Measurements from ENCODE around the gene RFPL1.
"Not testable (repeated sequence)": the region's sequence is repeated elsewhere in the genome, so short reads cannot be mapped to it uniquely, and the experiment has no call there.

Gene RFPL1

GRCh38 chr22:29438283-29438682, at the start of gene RFPL1:
TSS of gene RFPL1 (plus strand) at chr22:29438583.
- not testable (repeated sequence) for DNase-seq (ENCODE audit: low read depth in 1 of 2, low spot score in 1 of 2)

- no peak for DNase-seq (ENCODE audit: low read depth in 1 of 2, low spot score in 1 of 2)
Observed at GRCh38 chr22:29388759-29389090, 49.7 kb upstream of the RFPL1 start.

- DNase-seq (ENCODE audit: low read depth in 1 of 2, low spot score in 1 of 2): no peak
Observed at GRCh38 chr22:29390270-29390669, 48.1 kb upstream of the RFPL1 start.

GRCh38 chr22:29391546-29391945, 46.8 kb upstream of the RFPL1 start:
- DNase-seq (ENCODE audit: low read depth in 1 of 2, low spot score in 1 of 2): no peak

GRCh38 chr22:29393019-29393608, 45.3 kb upstream of the RFPL1 start:
- DNase-seq (ENCODE audit: low read depth in 1 of 2, low spot score in 1 of 2): no peak

GRCh38 chr22:29394931-29395581, 43.3 kb upstream of the RFPL1 start:
- DNase-seq (ENCODE audit: low read depth in 1 of 2, low spot score in 1 of 2): peak; percentile 35 to 39

GRCh38 chr22:29396126-29396525, 42.3 kb upstream of the RFPL1 start:
- DNase-seq (ENCODE audit: low read depth in 1 of 2, low spot score in 1 of 2): no peak

GRCh38 chr22:29397791-29398190, 40.6 kb upstream of the RFPL1 start:
- DNase-seq (ENCODE audit: low read depth in 1 of 2, low spot score in 1 of 2): no peak

- no peak for DNase-seq (ENCODE audit: low read depth in 1 of 2, low spot score in 1 of 2)
Observed at GRCh38 chr22:29400576-29400975, 37.8 kb upstream of the RFPL1 start.

GRCh38 chr22:29401538-29401937, 36.8 kb upstream of the RFPL1 start:
- not testable (repeated sequence) for DNase-seq (ENCODE audit: low read depth in 1 of 2, low spot score in 1 of 2)

- DNase-seq (ENCODE audit: low read depth in 1 of 2, low spot score in 1 of 2): no peak
Observed at GRCh38 chr22:29408940-29409339, 29.4 kb upstream of the RFPL1 start.

- not testable (repeated sequence) for DNase-seq (ENCODE audit: low read depth in 1 of 2, low spot score in 1 of 2)
Observed at GRCh38 chr22:29411569-29412211, 26.7 kb upstream of the RFPL1 start.

- DNase-seq (ENCODE audit: low read depth in 1 of 2, low spot score in 1 of 2): not testable (repeated sequence)
Observed at GRCh38 chr22:29412772-29413171, 25.6 kb upstream of the RFPL1 start.

- peak in 1 of 2 donors; percentile 32 for DNase-seq (ENCODE audit: low read depth in 1 of 2, low spot score in 1 of 2)
Observed at GRCh38 chr22:29414951-29415591, 23.3 kb upstream of the RFPL1 start.

- not testable (repeated sequence) for DNase-seq (ENCODE audit: low read depth in 1 of 2, low spot score in 1 of 2)
Observed at GRCh38 chr22:29418704-29419103, 19.7 kb upstream of the RFPL1 start.

- no peak for DNase-seq (ENCODE audit: low read depth in 1 of 2, low spot score in 1 of 2)
Observed at GRCh38 chr22:29426476-29426875, 11.9 kb upstream of the RFPL1 start.

GRCh38 chr22:29427176-29427760, 11.1 kb upstream of the RFPL1 start:
- no peak for DNase-seq (ENCODE audit: low read depth in 1 of 2, low spot score in 1 of 2)

- no peak for DNase-seq (ENCODE audit: low read depth in 1 of 2, low spot score in 1 of 2)
Observed at GRCh38 chr22:29431986-29432385, 6.4 kb upstream of the RFPL1 start.

- DNase-seq (ENCODE audit: low read depth in 1 of 2, low spot score in 1 of 2): no peak
Observed at GRCh38 chr22:29433856-29434255, 4.5 kb upstream of the RFPL1 start.

GRCh38 chr22:29434288-29434687, 4.1 kb upstream of the RFPL1 start:
- DNase-seq (ENCODE audit: low read depth in 1 of 2, low spot score in 1 of 2): no peak

- no peak for DNase-seq (ENCODE audit: low read depth in 1 of 2, low spot score in 1 of 2)
Observed at GRCh38 chr22:29435236-29436136, 2.9 kb upstream of the RFPL1 start.

All from activated T-helper 1 cell treated with anti-CD3 and anti-CD28 coated beads, Interleukin-2, amount 50 U/mL, for 16 hours (primary cell).